Astrocyte (in vitro differentiated cells and primary cell): Measurements from ENCODE around the gene RARB.

Experiments
- CTCF ChIP-seq: IDR thresholded peaks from 2 replicates; pipeline ENCODE4 v1.5.1; 2011; ENCODE audit warnings: low read depth, mild to moderate bottlenecking, inconsistent platforms, low read length, moderate library complexity; ENCODE audit not compliant: insufficient read depth
- EZH2 ChIP-seq: IDR thresholded peaks from 2 replicates; pipeline ENCODE4 v1.6.1; 2012; ENCODE audit warnings: mild to moderate bottlenecking, low read length, inconsistent platforms; ENCODE audit not compliant: insufficient read depth

- no peak for TF ChIP-seq CTCF
- no peak for TF ChIP-seq EZH2
These were observed 25.5 kb downstream of the RARB start for GRCh38 chr3:25453619-25454004.
